GM18907 (cell line): ENCODE results near the gene CNTNAP2.
"Not testable (repeated sequence)": the region's sequence is repeated elsewhere in the genome, so short reads cannot be mapped to it uniquely, and the experiment has no call there.

Source experiments
- ATAC-seq: cut with Tn5 transposase; IDR thresholded peaks from one replicate; pipeline ENCODE4 v1.9.1; 2021; ENCODE audit warnings: mild to moderate bottlenecking, moderate library complexity; ENCODE audit not compliant: unreplicated experiment

CNTNAP2 gene

GRCh38 chr7:148436571-148436970 is 2320.0 kb downstream of the CNTNAP2 start:
- no peak for ATAC-seq

- ATAC-seq: no peak
These were observed 2320.4 kb downstream of the CNTNAP2 start for GRCh38 chr7:148437043-148437442.

- ATAC-seq: no peak
These were observed 2325.6 kb downstream of the CNTNAP2 start for GRCh38 chr7:148442141-148442655.

DNA sequence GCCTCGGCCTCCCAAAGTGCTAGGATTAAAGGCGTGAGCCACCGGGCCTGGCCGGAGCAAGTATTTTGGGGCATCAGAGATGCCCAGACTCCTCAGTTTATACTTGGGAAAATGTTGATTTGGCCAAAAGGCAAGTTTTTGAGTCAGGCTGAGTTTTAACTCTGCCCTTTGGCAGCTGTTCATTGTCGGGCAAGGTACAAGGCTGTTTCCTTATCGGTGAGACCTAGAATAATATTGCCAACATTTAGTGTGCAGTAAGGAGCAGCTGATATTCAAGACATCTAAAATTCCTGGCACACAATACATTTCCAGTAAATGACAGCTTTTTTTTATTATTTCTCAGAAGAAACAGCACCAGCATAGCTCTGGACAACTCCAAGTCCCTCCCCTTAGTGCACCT is 2326.3 kb downstream of the CNTNAP2 start:
- no peak for ATAC-seq

- no peak for ATAC-seq
These were observed 2328.9 kb downstream of the CNTNAP2 start for GRCh38 chr7:148445260-148446044.

DNA sequence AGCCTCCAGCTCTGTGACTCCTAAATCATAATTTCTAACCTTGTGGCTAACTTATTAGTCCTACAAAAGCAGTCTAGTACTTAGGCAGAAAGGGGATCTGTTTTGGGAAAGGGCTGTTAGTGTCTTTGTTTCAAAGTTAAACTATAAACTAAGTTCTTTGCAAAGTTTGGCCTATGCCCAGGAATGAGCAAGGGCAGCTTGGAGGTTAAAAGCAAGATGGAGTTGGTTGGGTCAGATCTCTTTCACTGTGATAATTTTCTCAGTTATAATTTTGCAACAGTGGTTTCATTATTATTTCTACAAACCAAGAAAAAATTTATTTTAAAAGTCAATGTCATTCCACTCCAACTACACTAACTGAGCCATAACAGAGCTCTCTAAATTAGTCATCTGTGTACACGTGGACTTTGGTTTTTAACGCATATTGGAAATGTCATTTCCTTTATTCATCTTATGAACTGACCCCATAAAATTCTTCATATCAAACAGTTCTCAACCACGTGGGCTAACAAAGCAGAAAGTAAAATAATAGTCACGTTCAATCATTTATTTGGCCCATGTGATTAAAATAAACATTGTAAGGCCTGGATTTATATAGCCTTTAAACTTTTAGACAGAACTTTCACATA is 2330.7 kb downstream of the CNTNAP2 start:
- ATAC-seq: peak; percentile 95

GRCh38 chr7:148451526-148451925 is 2334.9 kb downstream of the CNTNAP2 start:
- not testable (repeated sequence) for ATAC-seq

- no peak for ATAC-seq
These were observed 2339.8 kb downstream of the CNTNAP2 start for GRCh38 chr7:148456351-148456750.

DNA sequence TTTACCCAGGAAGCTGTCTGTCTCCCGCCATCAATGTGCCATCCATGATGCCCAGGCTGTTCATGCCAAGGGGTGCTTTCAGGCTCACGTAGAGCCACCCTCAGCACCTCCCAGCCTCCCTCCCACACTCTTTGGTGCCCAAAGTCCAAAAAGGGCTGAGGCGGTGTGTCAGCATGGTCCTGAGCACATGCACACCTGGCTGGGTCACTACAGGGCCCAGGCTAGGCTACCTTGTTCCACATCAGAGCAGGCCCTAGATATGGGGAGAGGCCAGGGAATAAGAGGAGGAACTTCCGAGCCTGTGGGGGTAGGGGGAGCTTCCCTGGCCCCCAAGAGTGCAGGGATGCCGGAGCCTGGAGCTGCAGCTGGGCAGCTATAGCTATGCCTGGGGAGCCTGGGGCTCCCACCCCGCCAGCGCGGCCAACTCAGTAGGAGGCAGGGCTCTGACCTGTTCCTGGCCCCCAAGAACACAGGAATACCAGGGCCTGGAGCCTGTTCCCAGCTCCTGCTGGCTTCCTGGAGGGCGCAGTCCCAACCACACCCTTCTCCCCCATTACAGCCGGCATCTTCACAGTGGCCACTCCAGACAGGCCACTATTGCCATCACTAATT is 2340.8 kb downstream of the CNTNAP2 start:
- ATAC-seq: no peak

- no peak for ATAC-seq
These were observed 2341.7 kb downstream of the CNTNAP2 start for GRCh38 chr7:148458263-148458662.

DNA sequence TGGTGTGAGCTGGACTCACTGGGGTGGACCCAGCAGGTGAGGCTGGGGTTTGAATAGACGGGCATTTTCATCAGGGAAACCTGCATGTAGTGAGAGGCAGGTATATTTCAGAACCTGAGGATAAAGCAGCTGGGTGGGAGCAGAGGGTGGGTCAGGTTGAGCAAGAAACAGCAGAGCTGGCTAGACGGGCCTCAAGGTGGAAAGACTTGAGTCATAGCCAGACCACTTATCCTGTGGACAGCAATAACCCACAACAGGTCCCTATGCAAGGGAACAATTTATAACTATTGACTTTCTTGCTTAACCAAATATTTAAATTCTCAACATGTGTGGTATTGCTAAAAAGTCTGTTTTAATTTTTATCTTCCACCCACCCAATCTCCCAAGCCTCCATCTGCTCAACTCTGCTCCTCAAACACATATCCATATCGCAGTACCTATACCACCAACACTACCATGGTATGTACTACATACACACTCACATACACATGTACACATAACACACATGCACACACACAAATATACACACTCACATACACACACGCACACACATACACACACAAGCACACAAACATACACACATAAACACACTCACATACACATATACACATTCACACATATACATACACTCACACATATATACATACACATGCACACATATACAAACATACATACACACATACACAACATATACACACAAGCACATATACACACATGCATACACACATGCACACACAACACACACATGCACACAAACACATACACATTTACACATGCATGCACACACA is 2345.0 kb downstream of the CNTNAP2 start:
- ATAC-seq: no peak

DNA sequence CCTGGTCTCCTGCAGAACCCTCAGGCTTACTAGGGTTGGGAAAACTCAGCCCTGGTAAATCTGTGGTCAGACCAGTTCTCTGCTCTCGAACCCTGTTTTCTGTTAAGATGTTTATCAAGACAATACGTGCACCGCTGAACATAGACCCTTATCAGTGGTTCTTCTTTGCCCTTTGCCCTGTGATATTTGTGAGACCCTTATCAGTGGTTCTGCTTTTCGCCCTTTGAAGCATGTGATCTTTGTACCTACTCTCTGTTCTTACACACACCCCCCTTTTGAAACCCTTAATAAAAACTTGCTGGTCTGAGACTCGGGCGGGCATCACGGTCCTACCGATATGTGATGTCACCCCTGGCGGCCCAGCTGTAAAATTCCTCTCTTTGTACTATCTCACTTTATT is 2346.2 kb downstream of the CNTNAP2 start:
- not testable (repeated sequence) for ATAC-seq

DNA sequence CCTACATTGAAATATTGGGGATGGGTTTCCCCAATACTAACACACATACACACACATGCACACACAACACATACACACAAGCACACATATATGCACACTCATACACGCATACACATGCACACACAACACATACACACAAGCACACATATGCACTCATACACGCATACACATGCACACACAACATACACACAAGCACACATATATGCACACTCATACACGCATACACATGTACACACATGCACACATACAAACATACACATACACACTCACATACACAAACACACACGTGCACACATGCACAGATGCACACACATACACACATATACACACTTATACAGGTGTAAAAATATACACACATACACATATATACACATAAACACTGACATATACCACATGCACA is 2346.6 kb downstream of the CNTNAP2 start:
- ATAC-seq: no peak

DNA sequence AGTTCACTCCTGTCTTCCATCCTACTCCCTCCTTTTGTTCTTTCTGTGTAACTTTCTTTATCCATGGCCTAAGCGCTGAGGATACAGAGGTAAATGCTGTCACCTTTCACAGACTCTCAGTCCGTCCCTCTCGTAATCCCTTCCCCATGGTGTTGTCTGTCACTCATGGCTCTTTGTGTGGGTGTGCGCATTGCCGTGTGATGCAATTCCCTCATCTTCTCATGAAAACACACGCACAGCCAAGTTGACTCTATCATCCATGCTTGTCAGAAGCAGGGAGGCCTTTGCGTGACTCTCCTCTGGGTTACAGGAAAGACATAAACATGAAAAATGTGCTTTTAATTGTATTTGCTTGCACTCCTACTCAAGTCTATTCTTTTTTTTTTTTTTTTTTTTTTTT is 2348.3 kb downstream of the CNTNAP2 start:
- no peak for ATAC-seq

GRCh38 chr7:148465441-148465840 is 2348.8 kb downstream of the CNTNAP2 start:
- ATAC-seq: not testable (repeated sequence)

DNA sequence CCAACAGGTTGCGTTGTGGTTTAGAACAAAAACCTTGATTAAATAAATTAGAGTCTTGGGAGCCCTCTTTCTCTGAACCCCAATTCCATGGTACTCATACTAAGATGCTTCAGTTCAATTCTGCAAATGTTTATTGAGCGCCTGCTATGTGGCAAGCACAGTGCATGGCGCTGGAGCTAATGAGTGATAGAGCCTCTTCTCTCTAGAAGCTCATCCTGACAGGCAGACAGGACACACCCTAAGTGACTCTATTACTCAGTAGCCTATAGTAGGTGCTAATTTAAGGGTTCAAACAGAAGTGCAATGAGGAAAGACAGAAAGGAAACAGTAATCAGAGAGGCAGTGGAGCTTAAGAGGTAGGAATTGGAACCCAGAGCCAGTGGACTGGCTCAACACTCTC is 2349.5 kb downstream of the CNTNAP2 start:
- ATAC-seq: no peak

DNA sequence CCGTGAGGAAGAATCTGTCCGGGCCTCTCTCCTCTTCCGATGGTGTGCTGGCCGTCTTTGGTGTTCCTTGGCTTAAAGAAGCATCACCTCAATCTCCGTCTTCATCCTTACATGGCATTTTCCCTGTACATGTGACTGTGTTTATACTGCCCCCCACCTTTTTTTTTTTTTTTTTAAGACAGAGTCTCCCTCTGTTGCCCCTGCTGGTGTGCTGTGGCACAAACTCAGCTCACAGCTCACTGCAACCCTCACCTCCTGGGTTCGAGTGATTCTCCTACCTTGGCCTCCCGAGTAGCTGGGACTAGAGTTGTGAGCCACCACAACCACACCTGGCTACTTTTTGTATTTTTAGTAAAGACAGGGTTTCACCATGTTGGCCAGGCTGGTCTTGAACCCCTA is 2352.1 kb downstream of the CNTNAP2 start:
- ATAC-seq: no peak
